ENCODE data around the gene PER1. TPM values are rescaled to one million over a fixed set of nuclear protein-coding genes. Genes with fewer than 3 reads are reported as not detected.

Gene PER1, protein sequence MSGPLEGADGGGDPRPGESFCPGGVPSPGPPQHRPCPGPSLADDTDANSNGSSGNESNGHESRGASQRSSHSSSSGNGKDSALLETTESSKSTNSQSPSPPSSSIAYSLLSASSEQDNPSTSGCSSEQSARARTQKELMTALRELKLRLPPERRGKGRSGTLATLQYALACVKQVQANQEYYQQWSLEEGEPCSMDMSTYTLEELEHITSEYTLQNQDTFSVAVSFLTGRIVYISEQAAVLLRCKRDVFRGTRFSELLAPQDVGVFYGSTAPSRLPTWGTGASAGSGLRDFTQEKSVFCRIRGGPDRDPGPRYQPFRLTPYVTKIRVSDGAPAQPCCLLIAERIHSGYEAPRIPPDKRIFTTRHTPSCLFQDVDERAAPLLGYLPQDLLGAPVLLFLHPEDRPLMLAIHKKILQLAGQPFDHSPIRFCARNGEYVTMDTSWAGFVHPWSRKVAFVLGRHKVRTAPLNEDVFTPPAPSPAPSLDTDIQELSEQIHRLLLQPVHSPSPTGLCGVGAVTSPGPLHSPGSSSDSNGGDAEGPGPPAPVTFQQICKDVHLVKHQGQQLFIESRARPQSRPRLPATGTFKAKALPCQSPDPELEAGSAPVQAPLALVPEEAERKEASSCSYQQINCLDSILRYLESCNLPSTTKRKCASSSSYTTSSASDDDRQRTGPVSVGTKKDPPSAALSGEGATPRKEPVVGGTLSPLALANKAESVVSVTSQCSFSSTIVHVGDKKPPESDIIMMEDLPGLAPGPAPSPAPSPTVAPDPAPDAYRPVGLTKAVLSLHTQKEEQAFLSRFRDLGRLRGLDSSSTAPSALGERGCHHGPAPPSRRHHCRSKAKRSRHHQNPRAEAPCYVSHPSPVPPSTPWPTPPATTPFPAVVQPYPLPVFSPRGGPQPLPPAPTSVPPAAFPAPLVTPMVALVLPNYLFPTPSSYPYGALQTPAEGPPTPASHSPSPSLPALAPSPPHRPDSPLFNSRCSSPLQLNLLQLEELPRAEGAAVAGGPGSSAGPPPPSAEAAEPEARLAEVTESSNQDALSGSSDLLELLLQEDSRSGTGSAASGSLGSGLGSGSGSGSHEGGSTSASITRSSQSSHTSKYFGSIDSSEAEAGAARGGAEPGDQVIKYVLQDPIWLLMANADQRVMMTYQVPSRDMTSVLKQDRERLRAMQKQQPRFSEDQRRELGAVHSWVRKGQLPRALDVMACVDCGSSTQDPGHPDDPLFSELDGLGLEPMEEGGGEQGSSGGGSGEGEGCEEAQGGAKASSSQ (N-terminal part only)
- 3.0 and 11.3 TPM in 2 replicates for total RNA-seq

DNA sequence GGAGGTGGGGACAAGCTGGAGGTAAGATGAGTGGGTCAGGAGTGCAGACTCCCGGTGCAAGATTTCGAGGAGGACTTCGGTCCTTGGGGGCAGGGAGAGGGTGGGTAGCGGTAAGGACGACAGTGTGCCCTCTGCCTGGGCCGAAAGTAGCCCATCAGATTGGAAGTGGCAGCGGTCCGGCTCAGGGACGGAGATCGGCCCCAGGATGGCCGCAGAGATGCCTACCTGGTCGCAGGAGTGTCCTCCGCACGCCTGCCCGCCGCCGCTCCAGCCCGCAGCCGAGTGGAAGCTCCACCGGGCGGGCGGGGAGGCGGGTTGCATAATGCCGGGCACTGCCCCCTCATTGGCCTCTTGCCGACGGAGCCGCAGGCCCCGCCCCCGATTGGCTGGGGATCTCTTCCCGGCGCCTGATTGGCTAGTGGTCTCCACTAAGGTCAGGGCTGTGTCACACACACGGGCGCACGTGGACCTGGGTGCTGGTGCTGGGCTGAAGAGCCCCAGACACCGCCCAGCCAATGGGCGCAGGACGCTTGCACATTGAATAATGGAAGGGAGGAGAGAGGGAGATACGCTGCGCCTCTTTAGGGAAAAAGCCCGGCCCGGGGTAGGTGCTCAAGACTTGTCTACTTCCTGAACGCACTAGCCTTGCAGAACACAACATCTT, at the start of gene PER1:
TSS of gene PER1 (minus strand) at position 293 of the 664 bp plus-strand sequence. CDS start 1,698 bp downstream, outside the sequence.

DNA sequence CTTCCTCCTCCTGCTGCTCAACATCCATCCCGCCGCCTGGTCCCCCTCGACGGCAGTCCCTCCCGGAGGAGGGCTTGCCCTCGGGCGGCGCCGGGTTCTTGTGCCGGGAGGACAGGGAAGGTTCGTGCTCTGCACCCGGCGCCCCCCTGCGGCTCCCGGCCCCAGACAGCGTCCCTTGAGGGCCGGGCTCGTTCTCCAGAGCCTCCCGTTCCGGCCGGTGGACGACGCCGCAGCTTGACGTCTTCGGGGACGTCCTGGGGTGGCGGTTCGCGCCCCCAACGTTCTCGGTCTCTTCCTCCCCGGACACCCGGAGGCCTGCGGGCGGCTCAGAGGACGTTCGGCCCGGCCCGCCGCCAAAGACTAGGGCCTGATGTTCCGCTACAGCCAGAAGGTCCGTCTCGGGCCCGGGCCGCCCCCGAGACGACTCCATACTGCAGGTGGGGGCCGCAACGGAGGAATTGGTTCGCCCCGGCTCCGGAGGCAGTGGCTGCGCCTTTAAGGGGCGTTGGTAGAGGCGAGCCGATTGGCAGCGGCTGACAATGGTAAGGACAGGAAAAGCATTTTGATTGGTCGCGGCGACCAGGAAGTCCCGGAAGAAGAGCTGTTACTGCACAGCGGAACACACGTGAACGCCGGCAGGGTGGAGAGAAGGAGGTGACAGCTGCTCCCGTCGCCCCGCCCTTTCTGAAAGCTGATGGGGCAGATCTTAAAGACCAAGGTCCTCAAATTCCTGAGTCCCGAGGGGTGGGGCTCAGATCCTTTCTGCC, 37.7 kb upstream of the PER1 start, which contains the start of gene BORCS6:
TSS of gene BORCS6 (minus strand) at position 470 of the 767 bp plus-strand sequence. CDS start at position 430, 40 bp downstream.

GRCh38 chr17:8176197-8176940, 24.2 kb upstream of the PER1 start, which contains the start of gene TMEM107:
Gene TMEM107 (minus strand): TSS chr17:8176380. CDS start chr17:8176286, 94 bp downstream.

GRCh38 chr17:8162233-8162996, 10.2 kb upstream of the PER1 start, which contains the start of gene VAMP2:
Gene VAMP2 (minus strand): TSS chr17:8162948. CDS start chr17:8162879, 69 bp downstream.

GRCh38 chr17:8123695-8124349, 28.4 kb downstream of the PER1 start, which contains the start of gene HES7:
Gene HES7 (minus strand): TSS chr17:8124106. CDS start chr17:8124084, 22 bp downstream.

DNA sequence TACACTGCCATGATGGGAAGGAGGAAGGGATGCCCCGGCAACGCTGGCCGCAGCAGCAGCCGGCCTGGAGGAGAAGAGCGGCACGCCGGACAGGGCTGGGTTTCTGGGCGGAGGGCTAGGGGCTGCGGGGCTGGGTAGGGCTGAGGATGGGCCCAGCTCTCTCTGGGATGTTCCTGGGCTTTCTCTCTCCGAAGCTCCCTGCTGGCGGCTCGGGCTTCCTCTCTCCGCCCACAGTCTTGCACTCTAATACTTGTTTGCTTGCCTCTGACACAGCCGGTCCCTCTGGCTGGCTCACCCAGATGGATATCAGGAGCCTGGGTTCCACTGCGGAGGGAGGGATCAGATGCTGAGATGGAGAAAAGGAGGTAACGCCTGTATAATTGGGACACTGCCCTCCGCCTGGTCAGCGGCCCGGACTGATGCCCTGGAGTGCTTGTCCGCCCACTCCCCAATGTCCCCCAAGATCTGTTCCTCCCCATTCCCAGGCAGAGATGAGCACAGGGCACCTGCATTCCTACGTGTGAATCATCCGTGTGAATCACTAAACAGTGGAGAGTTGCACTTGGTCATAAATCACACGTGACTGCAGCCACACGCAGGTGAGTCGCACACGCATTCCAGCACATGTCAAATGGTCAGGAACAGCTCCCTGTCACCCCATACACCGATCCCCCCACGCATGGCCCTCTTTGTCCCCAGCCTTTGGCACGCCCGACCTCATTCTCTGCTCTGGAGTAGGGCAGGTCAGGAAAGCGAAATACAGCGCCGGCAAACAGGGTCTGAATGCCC, 34.0 kb downstream of the PER1 start, which contains the start of gene ALOXE3:
TSS of gene ALOXE3 (minus strand) at position 535 of the 789 bp plus-strand sequence. CDS start at position 11, 524 bp downstream.

Other genes with a start within 250 kb of the PER1 start
- gene RNF227, start 236.1 kb downstream of the PER1 start, total RNA-seq = 5.1 and 9.2 TPM in 2 replicates
- gene KCNAB3, start 222.5 kb downstream of the PER1 start, total RNA-seq = 0.59 and 0.88 TPM in 2 replicates
- 44.2 and 70.9 TPM in 2 replicates for gene TRAPPC1, start 220.5 kb downstream of the PER1 start, total RNA-seq
- gene CNTROB, start 220.2 kb downstream of the PER1 start, total RNA-seq = 14.6 and 24.4 TPM in 2 replicates
- gene GUCY2D, start 149.8 kb downstream of the PER1 start, total RNA-seq = under 0.01 TPM in 1 of 2 replicates, not detected in the other
- gene ALOX15B, start 113.3 kb downstream of the PER1 start, total RNA-seq = not detected in 2 replicates
- gene ALOX12B, start 64.7 kb downstream of the PER1 start, total RNA-seq = not detected in 2 replicates
- gene ALOXE3, start 33.9 kb downstream of the PER1 start, total RNA-seq = not detected in 2 replicates
- not detected in 2 replicates for gene HES7, start 28.3 kb downstream of the PER1 start, total RNA-seq
- 5.9 and 8.2 TPM in 2 replicates for gene VAMP2, start 10.5 kb upstream of the PER1 start, total RNA-seq
- gene TMEM107, start 24.0 kb upstream of the PER1 start, total RNA-seq = 14.6 and 26.1 TPM in 2 replicates
- gene BORCS6, start 37.8 kb upstream of the PER1 start, total RNA-seq = 6.4 and 7.1 TPM in 2 replicates
- gene AURKB, start 58.2 kb upstream of the PER1 start, total RNA-seq = 1.5 and 16.7 TPM in 2 replicates
- gene CTC1, start 95.7 kb upstream of the PER1 start, total RNA-seq = 2.7 and 3.4 TPM in 2 replicates
- 14.3 and 26.4 TPM in 2 replicates for gene PFAS, start 96.9 kb upstream of the PER1 start, total RNA-seq
- gene RANGRF, start 136.3 kb upstream of the PER1 start, total RNA-seq = 5.0 and 5.9 TPM in 2 replicates
- gene SLC25A35, start 143.0 kb upstream of the PER1 start, total RNA-seq = 0.59 and 0.65 TPM in 2 replicates
- under 0.01 TPM in 1 of 2 replicates, not detected in the other for gene ARHGEF15, start 157.8 kb upstream of the PER1 start, total RNA-seq
- gene ODF4, start 187.4 kb upstream of the PER1 start, total RNA-seq = not detected in 2 replicates
- gene RPL26, start 230.8 kb upstream of the PER1 start, total RNA-seq = 1,578 and 4,116 TPM in 2 replicates
- not detected in 2 replicates for gene RNF222, start 245.4 kb upstream of the PER1 start, total RNA-seq